B cell (primary cell): Measurements from ENCODE around the gene TWIST2. TPM values are rescaled to one million over a fixed set of nuclear protein-coding genes. Genes with fewer than 3 reads are reported as not detected.

Experiments
- ATAC-seq: fragments of 200-7000 bp; cut with Tn5 transposase; one replicate; pipeline ENCODE4 v1.10.0; 2021; ENCODE audit warnings: low read depth, mild to moderate bottlenecking, moderate number of reproducible peaks, moderate library complexity
- CTCF ChIA-PET: fragments of 350-600 bp; sonication (Branson Sonifier 250); formaldehyde crosslinking; loops from one replicate; lab custom pipeline; 2021; ENCODE audit warnings: antibody characterized with exemption, inconsistent platforms; lab: Charles Lee
- POLR2A ChIA-PET: fragments of 350-600 bp; sonication (Branson Sonifier 250); formaldehyde crosslinking; loops from one replicate; lab custom pipeline; 2021; ENCODE audit warnings: antibody characterized with exemption; lab: Charles Lee
- DNase-seq: peaks from one replicate; pipeline ENCODE4 v3.0.0; 2013
- H2AFZ ChIP-seq: 2 replicates; pipeline ENCODE4 v1.6.1; 2012; ENCODE audit warnings: mild to moderate bottlenecking, low read depth, low read length; ENCODE audit not compliant: insufficient read depth, poor library complexity, severe bottlenecking
- H3K27ac ChIP-seq, 2 donors: 1 replicate in 1 of 2; 2 replicates in 1 of 2; pipeline ENCODE4 v1.5.1; 2012 to 2013; ENCODE audit warnings: low read length in 2 of 2, mild to moderate bottlenecking in 2 of 2, moderate library complexity in 1 of 2
- H3K27me3 ChIP-seq, 4 experiments: fragments of 200-600 bp in 1 of 4; sonication (generic) in 1 of 4; replicated peaks in 1 of 4; 1 replicate in 2 of 4; 2 replicates in 2 of 4; pipeline versions ENCODE4 v1.6.1 to v1.7.0; 2013 to 2016; ENCODE audit warnings: low read length in 3 of 4, mild to moderate bottlenecking in 2 of 4, mixed read lengths in 1 of 4, moderate library complexity in 1 of 4; ENCODE audit not compliant: insufficient read depth in 4 of 4, control insufficient read depth in 3 of 4; ENCODE audit errors: control extremely low read depth in 1 of 4
- H3K36me3 ChIP-seq, 2 experiments: replicated peaks in 1 of 2; 1 replicate in 1 of 2; 2 replicates in 1 of 2; pipeline versions ENCODE4 v1.6.1 to v1.7.1; 2013; ENCODE audit warnings: low read length in 1 of 2; ENCODE audit not compliant: insufficient read depth in 2 of 2, control insufficient read depth in 1 of 2; ENCODE audit errors: control extremely low read depth in 1 of 2, extremely low read depth in 1 of 2
- H3K4me1 ChIP-seq, 2 donors: fragments of 200-600 bp in 1 of 2; sonication (generic) in 1 of 2; 1 replicate in 1 of 2; 2 replicates in 1 of 2; pipeline versions ENCODE4 v1.5.1 to v1.6.1; 2013 to 2017; ENCODE audit warnings: low read length in 2 of 2; ENCODE audit not compliant: control insufficient read depth in 2 of 2, insufficient read depth in 2 of 2
- H3K4me2 ChIP-seq: replicated peaks from 2 replicates; pipeline ENCODE3; 2012; ENCODE audit warnings: mild to moderate bottlenecking, low read depth, low read length; ENCODE audit not compliant: poor library complexity, severe bottlenecking
- H3K4me3 ChIP-seq, 5 experiments: fragments of 200-600 bp in 1 of 5; sonication (generic) in 1 of 5; 1 replicate in 3 of 5; 2 replicates in 2 of 5; pipeline versions ENCODE4 v1.5.1 to v1.7.0; 2011 to 2016; ENCODE audit warnings: low read length in 4 of 5, mild to moderate bottlenecking in 4 of 5, low read depth in 2 of 5, control low read depth in 1 of 5, moderate library complexity in 1 of 5; ENCODE audit not compliant: insufficient read depth in 1 of 5; ENCODE audit errors: control extremely low read depth in 1 of 5, extremely low read depth in 1 of 5
- H3K79me2 ChIP-seq: fragments of 200-600 bp; sonication (generic); one replicate; pipeline ENCODE4 v1.6.0; 2016; ENCODE audit warnings: low read length; ENCODE audit not compliant: control insufficient read depth, insufficient read depth
- H3K9ac ChIP-seq: fragments of 200-600 bp; sonication (generic); 2 replicates; pipeline ENCODE4 v1.6.1; 2017; ENCODE audit warnings: mild to moderate bottlenecking, low read length, moderate library complexity
- H3K9me3 ChIP-seq, 3 donors: one replicate each; pipeline versions ENCODE4 v1.6.1 to v1.7.1; 2013; ENCODE audit warnings: low read length in 2 of 3; ENCODE audit not compliant: control insufficient read depth in 2 of 3, insufficient read depth in 1 of 3; ENCODE audit errors: control extremely low read depth in 1 of 3
- H4K20me1 ChIP-seq: 2 replicates; pipeline ENCODE4 v1.6.0; 2012; ENCODE audit warnings: mild to moderate bottlenecking, low read length; ENCODE audit not compliant: insufficient read depth, control insufficient read depth, poor library complexity, severe bottlenecking
- H3K27ac Mint-ChIP-seq: one replicate; pipeline ENCODE4 v1.8.0; 2021; ENCODE audit warnings: mixed read lengths
- H3K27me3 Mint-ChIP-seq: one replicate; pipeline ENCODE4 v1.8.0; 2021; ENCODE audit warnings: mixed read lengths
- H3K4me1 Mint-ChIP-seq: one replicate; pipeline ENCODE4 v1.8.0; 2021; ENCODE audit warnings: mixed read lengths
- H3K4me3 Mint-ChIP-seq: one replicate; pipeline ENCODE4 v1.8.0; 2021; ENCODE audit warnings: mixed read lengths
- H3K9me3 Mint-ChIP-seq: one replicate; pipeline ENCODE4 v1.8.0; 2022; ENCODE audit warnings: mixed read lengths; ENCODE audit not compliant: insufficient read depth
- CTCF ChIP-seq: fragments of 200-600 bp; IDR thresholded peaks from one replicate; pipeline ENCODE4 v1.8.0; 2022; ENCODE audit warnings: antibody characterized with exemption, mild to moderate bottlenecking
- EZH2 ChIP-seq: IDR thresholded peaks from 2 replicates; pipeline ENCODE4 v1.6.1; 2012; ENCODE audit warnings: borderline replicate concordance, low read depth, mild to moderate bottlenecking, moderate library complexity, low read length; ENCODE audit not compliant: insufficient read depth, poor library complexity, severe bottlenecking
- WGBS: methylation state at CpG from one replicate; pipeline ENCODE4 v1.1.5; 2013; ENCODE audit warnings: missing lambda C conversion rate; ENCODE audit not compliant: insufficient coverage; 5-methylcytosine and 5-hydroxymethylcytosine counted together
- intact Hi-C: fragments of 100-400 bp; cut with micrococcal nuclease; formaldehyde crosslinking; loops from one replicate; pipeline ENCODE4 v1.10.0; 2022
- polyA plus RNA-seq: library from polyadenylated mRNA; depleted of rRNA; stranded (reverse); fragments of >200 nt; gene quantifications from 2 replicates; pipeline ENCODE4 v1.2.3, GENCODE V29; 2012
- total RNA-seq, 2 donors: library from RNA; stranded (reverse); fragments of 120-200 nt in 1 of 2; gene quantifications; 1 replicate in 1 of 2; 2 replicates in 1 of 2; pipeline versions ENCODE4 v1.2.3 to v1.2.4, GENCODE V29; 2013 to 2022

TWIST2 gene
- total and polyA plus RNA-seq, 2 donors (not counting 1 experiment from before 2014, with no cell fraction given) = 0.07 TPM; not detected in 1

- ATAC-seq (no peak), DNase-seq (no peak)
- WGBS = 80% methylated on average over 6 of the region's 7 CpGs
- Histone ChIP-seq H3K4me3 (no peak overlapping the region), H3K9ac (no peak overlapping the region), H3K9me3 (peaks cover 0 to 21% (median 0%) of the 10 kb centered on the region in 3 donors), H3K4me2 (no peak overlapping the region), H3K27ac (no peak overlapping the region), H3K79me2 (no peaks in the 10 kb centered on the region), H2AFZ (no peak overlapping the region), H3K27me3 (no peaks in the 10 kb centered on the region), H4K20me1 (no peaks in the 10 kb centered on the region), H3K36me3 (no peaks in the 10 kb centered on the region), H3K4me1 (no peaks in the 10 kb centered on the region)
- intact Hi-C loops = no loop called here
- Mint-ChIP-seq H3K27ac (no peak overlapping the region), H3K27me3 (peaks cover 5% of the 10 kb centered on the region), H3K4me3 (no peak overlapping the region), H3K9me3 (no peaks in the 10 kb centered on the region), H3K4me1 (no peaks in the 10 kb centered on the region)
- POLR2A ChIA-PET = no interaction called here
- CTCF ChIA-PET = no interaction called here
- no peak for TF ChIP-seq EZH2
- no peak for TF ChIP-seq CTCF
These were observed 101.1 kb downstream of the TWIST2 start for GRCh38 chr2:238948765-238949641.

GRCh38 chr2:238949710-238950345, 101.9 kb downstream of the TWIST2 start:
- WGBS = 73% methylated on average over 10 of the region's 10 CpGs
- Histone ChIP-seq H3K79me2 (no peaks in the 10 kb centered on the region), H3K27me3 (no peaks in the 10 kb centered on the region), H2AFZ (no peak overlapping the region), H3K9me3 (peaks cover 0 to 21% (median 0%) of the 10 kb centered on the region in 3 donors), H4K20me1 (no peaks in the 10 kb centered on the region), H3K4me2 (no peak overlapping the region), H3K9ac (no peak overlapping the region), H3K27ac (no peak overlapping the region), H3K4me3 (no peak overlapping the region), H3K4me1 (no peaks in the 10 kb centered on the region), H3K36me3 (no peaks in the 10 kb centered on the region)
- H3K4me1 Mint-ChIP-seq = no peaks in the 10 kb centered on the region
- H3K9me3 Mint-ChIP-seq = no peaks in the 10 kb centered on the region
- H3K27ac Mint-ChIP-seq = no peak overlapping the region
- ChIA-PET POLR2A (no interaction called here), CTCF (no interaction called here)
- ATAC-seq = no peak
- intact Hi-C loops = no loop called here
- H3K4me3 Mint-ChIP-seq = no peak overlapping the region
- H3K27me3 Mint-ChIP-seq = peaks cover 8% of the 10 kb centered on the region
- TF ChIP-seq CTCF (no peak), EZH2 (no peak)
- DNase-seq = no peak
